SK-N-SH treated with all-trans-retinoic acid at 6 μM for 48 hours (cell line): Measurements from ENCODE around the gene DDAH1.

ENCODE experiments used
- ARNTL ChIP-seq: fragments of 450-650 bp; formaldehyde crosslinking; IDR thresholded peaks from 2 replicates; pipeline ENCODE4 v1.5.0; 2020; ENCODE audit warnings: low read depth, mild to moderate bottlenecking, moderate library complexity, borderline replicate concordance
- CREB5 ChIP-seq: fragments of 250-450 bp; sonication (Bioruptor Pico); IDR thresholded peaks from 2 replicates; pipeline ENCODE4 v1.5.1; 2020; ENCODE audit warnings: low read depth, mild to moderate bottlenecking, moderate library complexity
- ISL1 ChIP-seq: fragments of 250-450 bp; sonication (Bioruptor Pico); IDR thresholded peaks from 2 replicates; pipeline ENCODE4 v2.1.2; 2022; ENCODE audit warnings: mild to moderate bottlenecking, moderate library complexity

GRCh38 chr1:85347908-85348307, 117.1 kb downstream of the DDAH1 start:
- TF ChIP-seq CREB5 (no peak), ARNTL (no peak), ISL1 (CRISPR knock-in tag) (no peak)
